Measurements from ENCODE around the gene HOXA5. TPM values are rescaled to one million over a fixed set of nuclear protein-coding genes. Genes with fewer than 3 reads are reported as not detected.

Gene HOXA5
- total and polyA plus RNA-seq, 2 of the 8 experiments (the other 6 are each of a cell fraction or from before 2014, with no cell fraction given): not detected

GRCh38 chr7:27183682-27184336, 40.3 kb upstream of the HOXA5 start:
- TF ChIP-seq EZH2 (IDR thresholded peaks at IDR 0.05; ENCODE audit: low read depth, low read length, severe bottlenecking) (peak; percentile 95), TAF1 (IDR thresholded peaks at IDR 0.05; ENCODE audit: low read depth, low read length) (no peak), CBX8 (IDR thresholded peaks at IDR 0.05; ENCODE audit: borderline replicate concordance, low read depth, low read length) (peak; percentile 95; the same call in 1 of the 2 replicates), RNF2 (IDR thresholded peaks at IDR 0.05; ENCODE audit: borderline replicate concordance, low read depth, low read length, missing control alignments, poor library complexity, severe bottlenecking) (peak; percentile 99), POLR2A (IDR thresholded peaks at IDR 0.05; ENCODE audit: control extremely low read depth in 1 of 2, low read depth in 2 of 2, low read length in 2 of 2) (no peak), POU5F1 (IDR thresholded peaks at IDR 0.05; ENCODE audit: low read depth, low read length) (no peak), NANOG (IDR thresholded peaks at IDR 0.05; ENCODE audit: insufficient read depth, low read depth, low read length, poor library complexity, severe bottlenecking) (no peak), CEBPB (IDR thresholded peaks at IDR 0.05; ENCODE audit: low read depth, low read length) (no peak), ATF3 (IDR thresholded peaks at IDR 0.05; ENCODE audit: insufficient read depth, low read depth, low read length) (no peak)
- H3K4me2 ChIP-seq (ENCODE audit: insufficient read depth in 1 of 2, low read depth in 2 of 2, low read length in 2 of 2): peak overlapping the region in 1 of 2 experiments; percentile 33; a peak in 1 of 4 replicates
- H3K4ac ChIP-seq (replicated peaks; ENCODE audit: insufficient read length, low read depth, low read length): no peak overlapping the region
- no peak overlapping the region for H4K91ac ChIP-seq (replicated peaks; ENCODE audit: insufficient read length, low read length)
- H2AK5ac ChIP-seq (ENCODE audit: low read depth, low read length): no peak overlapping the region
- H3K9me3 ChIP-seq (ENCODE audit: insufficient read depth in 2 of 2, low read depth in 1 of 2, low read length in 1 of 2): no peaks in the 10 kb centered on the region; a peak in 1 of 4 replicates
- H2AFZ ChIP-seq (ENCODE audit: low read length): no peak overlapping the region
- H2BK12ac ChIP-seq (ENCODE audit: low read depth, low read length): no peak overlapping the region
- peaks cover 41 to 47% of the 10 kb centered on the region in 2 experiments for H4K20me1 ChIP-seq (replicated peaks in 1 of 2; ENCODE audit: control insufficient read depth in 1 of 2, insufficient read depth in 2 of 2, low read length in 2 of 2)
- no peaks in the 10 kb centered on the region for H3K79me2 ChIP-seq (ENCODE audit: control insufficient read depth in 1 of 2, insufficient read depth in 2 of 2, low read length in 2 of 2)
- ChIA-PET POLR2A (ENCODE audit: partially characterized antibody) (interaction anchor here (1.2 kb wide), 1 partner anchor 64 kb away, joined by 3 read pairs; no protein-coding TSS in a partner anchor), CTCF (ENCODE audit: partially characterized antibody) (interaction anchor here (0.6 to 9.1 kb wide), 10 partner anchors 9 to 780 kb away, joined by 3 to 64 read pairs (median 4); partner anchors contain the start of genes HIBADH, HOXA10 and HOXA5)
- no peak overlapping the region for H3K27ac ChIP-seq (ENCODE audit: low read depth, low read length)
- H3K9ac ChIP-seq (replicated peaks in 1 of 4; ENCODE audit: extremely low read depth in 1 of 4, low read depth in 3 of 4, low read length in 3 of 4): no peak overlapping the region
- no peak overlapping the region for H3K18ac ChIP-seq (ENCODE audit: extremely low read depth, low read length)
- peaks cover 0 to 21% (median 13%) of the 10 kb centered on the region in 4 experiments; a peak in 6 of 7 replicates for H3K4me1 ChIP-seq (replicated peaks in 1 of 4; ENCODE audit: control insufficient read depth in 3 of 4, insufficient read depth in 4 of 4, low read length in 3 of 4)
- no peak overlapping the region for H2BK5ac ChIP-seq (ENCODE audit: low read depth, low read length)
- H4K8ac ChIP-seq (ENCODE audit: extremely low read depth, insufficient read depth, low read length): no peak overlapping the region
- H3K4me3 ChIP-seq (ENCODE audit: extremely low read depth in 1 of 4, insufficient read depth in 2 of 4, low read depth in 3 of 4, low read length in 4 of 4): peak overlapping the region in 1 of 4 experiments; percentile 27; a peak in 2 of 8 replicates
- H3K56ac ChIP-seq (replicated peaks; ENCODE audit: insufficient read length, low read depth, low read length): no peak overlapping the region
- no peak overlapping the region for H3K23ac ChIP-seq (ENCODE audit: insufficient read length)
- no peak overlapping the region for H4K5ac ChIP-seq (ENCODE audit: insufficient read length, low read depth, low read length)
- peaks cover 0 to 5% (median 0%) of the 10 kb centered on the region in 4 experiments; a peak in 1 of 8 replicates for H3K36me3 ChIP-seq (ENCODE audit: control insufficient read depth in 2 of 4, insufficient read depth in 4 of 4, low read length in 3 of 4)
- H2BK15ac ChIP-seq (ENCODE audit: low read length): no peak overlapping the region
- FAIRE-seq (no peak), DNase-seq (ENCODE audit: low read depth in 1 of 2, low spot score in 2 of 2) (peak in 1 of 2 experiments; percentile 49)
- no peak overlapping the region for H3K14ac ChIP-seq (ENCODE audit: insufficient read length)
- peaks cover 97 to 100% (median 99%) of the 10 kb centered on the region in 4 experiments for H3K27me3 ChIP-seq (replicated peaks in 1 of 4; ENCODE audit: control insufficient read depth in 3 of 4, extremely low read depth in 1 of 4, insufficient read depth in 3 of 4, low read length in 3 of 4)
- no peaks in the 10 kb centered on the region for H3K23me2 ChIP-seq (ENCODE audit: low read depth, low read length)
- H2BK20ac ChIP-seq (ENCODE audit: low read length): no peak overlapping the region
- WGBS, 2 experiments (ENCODE audit: extremely low coverage in 1 of 2, insufficient coverage in 1 of 2, insufficient read length in 1 of 2, insufficient replicate concordance in 2 of 2, low coverage in 1 of 2, low lambda C conversion rate in 2 of 2, missing lambda C conversion rate in 1 of 2): 7% methylated on average over 29 of the region's 30 CpGs; no CpG with 5 or more reads in 1 of the 2 experiments
- no peaks in the 10 kb centered on the region for H3K79me1 ChIP-seq (ENCODE audit: low read depth, low read length)
- H2BK120ac ChIP-seq (replicated peaks; ENCODE audit: low read depth, low read length): no peak overlapping the region
